Nephron (organoid): Measurements from ENCODE around the gene PAQR4.

ENCODE experiments used
- H3K27ac Mint-ChIP-seq, 3 experiments: 2 replicates each; pipeline ENCODE4 v1.8.0; 2020; ENCODE audit warnings: mixed read lengths in 3 of 3, mild to moderate bottlenecking in 2 of 3, moderate library complexity in 1 of 3
- H3K27me3 Mint-ChIP-seq: 2 replicates; pipeline ENCODE4 v1.8.0; 2021; ENCODE audit warnings: low read depth, mild to moderate bottlenecking, moderate library complexity, mixed read lengths
- H3K36me3 Mint-ChIP-seq: 2 replicates; pipeline ENCODE4 v1.8.0; 2020; ENCODE audit warnings: low read depth, mixed read lengths
- H3K4me1 Mint-ChIP-seq: 2 replicates; pipeline ENCODE4 v1.8.0; 2020; ENCODE audit warnings: mixed read lengths
- H3K4me3 Mint-ChIP-seq, 3 experiments: 2 replicates each; pipeline ENCODE4 v1.8.0; 2020; ENCODE audit warnings: mild to moderate bottlenecking in 3 of 3, mixed read lengths in 3 of 3, moderate library complexity in 2 of 3
- H3K9me3 Mint-ChIP-seq: 2 replicates; pipeline ENCODE4 v1.8.0; 2020; ENCODE audit warnings: mixed read lengths
- TF ChIP-seq, protein P1 (sequence below), 3 experiments: fragments of 200-600 bp; sonication (generic); IDR thresholded peaks; one replicate each; pipeline ENCODE4 v1.5.0; 2021; ENCODE audit warnings: antibody characterized with exemption in 3 of 3; ENCODE audit not compliant: unreplicated experiment in 3 of 3

The PAQR4 gene

DNA sequence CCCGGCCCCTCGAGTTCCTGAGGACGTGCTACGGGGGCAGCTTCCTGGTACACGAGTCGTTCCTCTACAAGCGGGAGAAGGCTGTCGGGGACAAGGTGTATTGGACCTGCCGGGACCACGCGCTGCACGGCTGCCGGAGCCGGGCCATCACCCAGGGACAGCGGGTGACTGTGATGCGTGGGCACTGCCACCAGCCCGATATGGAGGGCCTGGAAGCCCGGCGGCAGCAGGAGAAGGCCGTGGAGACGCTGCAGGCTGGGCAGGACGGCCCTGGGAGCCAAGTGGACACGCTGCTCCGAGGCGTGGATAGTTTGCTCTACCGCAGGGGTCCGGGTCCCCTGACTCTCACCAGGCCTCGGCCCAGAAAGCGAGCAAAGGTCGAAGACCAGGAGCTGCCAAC is 36.0 kb upstream of the PAQR4 start:
- peaks cover 11% of the 10 kb centered on the region for H3K36me3 Mint-ChIP-seq
- H3K27ac Mint-ChIP-seq, result no peak overlapping the region
- no peaks in the 10 kb centered on the region for H3K27me3 Mint-ChIP-seq
- H3K9me3 Mint-ChIP-seq, result no peaks in the 10 kb centered on the region
- H3K4me3 Mint-ChIP-seq, result no peak overlapping the region
- TF ChIP-seq, protein P1, sequence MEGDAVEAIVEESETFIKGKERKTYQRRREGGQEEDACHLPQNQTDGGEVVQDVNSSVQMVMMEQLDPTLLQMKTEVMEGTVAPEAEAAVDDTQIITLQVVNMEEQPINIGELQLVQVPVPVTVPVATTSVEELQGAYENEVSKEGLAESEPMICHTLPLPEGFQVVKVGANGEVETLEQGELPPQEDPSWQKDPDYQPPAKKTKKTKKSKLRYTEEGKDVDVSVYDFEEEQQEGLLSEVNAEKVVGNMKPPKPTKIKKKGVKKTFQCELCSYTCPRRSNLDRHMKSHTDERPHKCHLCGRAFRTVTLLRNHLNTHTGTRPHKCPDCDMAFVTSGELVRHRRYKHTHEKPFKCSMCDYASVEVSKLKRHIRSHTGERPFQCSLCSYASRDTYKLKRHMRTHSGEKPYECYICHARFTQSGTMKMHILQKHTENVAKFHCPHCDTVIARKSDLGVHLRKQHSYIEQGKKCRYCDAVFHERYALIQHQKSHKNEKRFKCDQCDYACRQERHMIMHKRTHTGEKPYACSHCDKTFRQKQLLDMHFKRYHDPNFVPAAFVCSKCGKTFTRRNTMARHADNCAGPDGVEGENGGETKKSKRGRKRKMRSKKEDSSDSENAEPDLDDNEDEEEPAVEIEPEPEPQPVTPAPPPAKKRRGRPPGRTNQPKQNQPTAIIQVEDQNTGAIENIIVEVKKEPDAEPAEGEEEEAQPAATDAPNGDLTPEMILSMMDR (IDR thresholded peaks at IDR 0.05; ENCODE audit: unreplicated experiment in 3 of 3), result no peak
- no peaks in the 10 kb centered on the region for H3K4me1 Mint-ChIP-seq

DNA sequence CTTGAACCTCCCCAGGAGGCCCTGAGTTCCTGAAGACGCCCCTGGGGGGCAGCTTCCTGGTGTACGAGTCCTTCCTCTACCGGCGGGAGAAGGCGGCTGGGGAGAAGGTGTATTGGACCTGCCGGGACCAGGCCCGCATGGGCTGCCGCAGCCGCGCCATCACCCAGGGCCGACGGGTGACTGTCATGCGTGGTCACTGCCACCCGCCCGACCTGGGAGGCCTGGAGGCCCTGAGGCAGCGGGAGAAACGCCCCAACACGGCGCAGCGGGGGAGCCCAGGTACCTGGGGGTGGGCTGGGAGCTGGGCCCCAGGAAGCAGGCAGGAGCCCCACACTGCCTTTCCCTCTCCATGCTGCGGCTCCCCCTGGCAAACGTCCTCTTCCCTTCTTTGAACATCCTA is 35.4 kb upstream of the PAQR4 start:
- H3K27me3 Mint-ChIP-seq, result no peaks in the 10 kb centered on the region
- H3K4me1 Mint-ChIP-seq, result no peaks in the 10 kb centered on the region
- H3K27ac Mint-ChIP-seq, result no peak overlapping the region
- H3K36me3 Mint-ChIP-seq, result peaks cover 11% of the 10 kb centered on the region
- H3K4me3 Mint-ChIP-seq, result no peak overlapping the region
- H3K9me3 Mint-ChIP-seq, result no peaks in the 10 kb centered on the region
- TF ChIP-seq, protein P1 (IDR thresholded peaks at IDR 0.05; ENCODE audit: unreplicated experiment in 3 of 3), result no peak

DNA sequence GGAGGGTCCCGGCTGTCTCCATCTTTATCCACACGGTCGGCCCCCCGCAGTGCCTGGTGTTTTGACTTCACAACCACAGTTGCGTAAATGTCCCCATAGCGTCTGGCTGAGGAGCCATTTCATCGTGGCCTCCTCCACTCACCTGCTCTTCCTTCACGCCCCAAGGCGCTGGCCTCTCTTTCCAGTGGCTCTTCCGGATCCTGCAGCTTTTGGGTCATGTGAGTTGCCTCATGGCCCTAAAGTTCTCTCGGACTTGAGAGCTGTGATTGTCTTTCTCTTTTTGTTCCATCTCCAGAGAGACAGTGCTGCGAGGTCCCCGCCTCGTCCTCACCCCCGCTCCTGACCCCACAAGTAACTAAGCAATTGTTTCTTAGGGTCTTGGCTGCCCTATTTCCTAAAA is 34.7 kb upstream of the PAQR4 start:
- TF ChIP-seq, protein P1 (IDR thresholded peaks at IDR 0.05; ENCODE audit: unreplicated experiment in 3 of 3), result no peak
- Mint-ChIP-seq H3K9me3 (no peaks in the 10 kb centered on the region), H3K4me1 (no peaks in the 10 kb centered on the region), H3K36me3 (peaks cover 14% of the 10 kb centered on the region), H3K27me3 (no peaks in the 10 kb centered on the region), H3K4me3 (no peak overlapping the region), H3K27ac (no peak overlapping the region)

DNA sequence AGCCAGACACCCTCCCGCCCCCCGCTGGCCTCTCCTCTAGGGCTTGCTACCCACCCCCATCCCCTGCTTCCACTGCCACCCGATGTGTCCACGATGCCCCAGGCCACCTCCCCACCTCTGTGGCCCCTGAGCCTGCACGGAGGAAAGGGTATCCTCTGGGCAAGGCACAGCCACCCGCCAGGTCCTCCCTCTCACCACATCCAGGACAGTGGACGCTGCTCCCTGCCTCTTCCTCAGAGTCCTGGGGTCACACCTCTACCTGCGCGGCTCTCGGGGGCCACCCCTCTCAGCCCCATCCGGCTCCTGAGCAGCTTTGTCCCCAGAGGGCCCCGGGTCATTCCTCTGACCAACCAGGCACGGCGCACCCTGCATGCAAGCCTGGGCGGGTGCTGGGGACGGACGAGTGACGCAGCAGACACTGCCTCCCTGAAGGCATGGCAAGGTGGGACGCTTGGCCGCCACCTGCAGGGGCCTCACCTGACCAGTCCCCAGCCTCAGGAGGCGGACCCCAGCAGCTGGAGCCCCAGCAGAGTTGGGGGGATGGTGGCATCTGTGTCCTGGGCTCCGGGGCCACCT is 32.6 kb upstream of the PAQR4 start:
- peaks cover 29% of the 10 kb centered on the region for H3K36me3 Mint-ChIP-seq
- no peak overlapping the region for H3K4me3 Mint-ChIP-seq
- no peak overlapping the region for H3K27ac Mint-ChIP-seq
- no peaks in the 10 kb centered on the region for H3K9me3 Mint-ChIP-seq
- TF ChIP-seq, protein P1 (IDR thresholded peaks at IDR 0.05; ENCODE audit: unreplicated experiment in 3 of 3), result no peak
- no peaks in the 10 kb centered on the region for H3K4me1 Mint-ChIP-seq
- no peaks in the 10 kb centered on the region for H3K27me3 Mint-ChIP-seq

DNA sequence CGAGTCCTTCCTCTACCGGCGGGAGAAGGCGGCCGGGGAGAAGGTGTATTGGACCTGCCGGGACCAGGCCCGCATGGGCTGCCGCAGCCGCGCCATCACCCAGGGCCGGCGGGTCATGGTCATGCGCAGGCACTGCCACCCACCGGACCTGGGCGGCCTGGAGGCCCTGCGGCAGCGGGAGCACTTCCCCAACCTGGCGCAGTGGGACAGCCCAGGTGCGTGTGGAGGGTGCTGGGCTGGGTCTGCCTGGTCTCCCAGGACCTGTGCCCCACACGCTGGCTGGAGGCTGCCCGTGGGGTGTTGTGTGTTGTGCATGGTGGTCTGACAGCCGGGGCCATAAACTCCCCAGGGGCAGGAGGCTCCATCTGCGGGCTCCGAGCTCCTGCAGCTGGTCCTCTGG is 32.0 kb upstream of the PAQR4 start:
- no peak overlapping the region for H3K4me3 Mint-ChIP-seq
- no peak overlapping the region for H3K27ac Mint-ChIP-seq
- H3K27me3 Mint-ChIP-seq, result no peaks in the 10 kb centered on the region
- TF ChIP-seq, protein P1 (IDR thresholded peaks at IDR 0.05; ENCODE audit: unreplicated experiment in 3 of 3), result no peak
- H3K9me3 Mint-ChIP-seq, result no peaks in the 10 kb centered on the region
- H3K36me3 Mint-ChIP-seq, result peaks cover 31% of the 10 kb centered on the region
- no peaks in the 10 kb centered on the region for H3K4me1 Mint-ChIP-seq

DNA sequence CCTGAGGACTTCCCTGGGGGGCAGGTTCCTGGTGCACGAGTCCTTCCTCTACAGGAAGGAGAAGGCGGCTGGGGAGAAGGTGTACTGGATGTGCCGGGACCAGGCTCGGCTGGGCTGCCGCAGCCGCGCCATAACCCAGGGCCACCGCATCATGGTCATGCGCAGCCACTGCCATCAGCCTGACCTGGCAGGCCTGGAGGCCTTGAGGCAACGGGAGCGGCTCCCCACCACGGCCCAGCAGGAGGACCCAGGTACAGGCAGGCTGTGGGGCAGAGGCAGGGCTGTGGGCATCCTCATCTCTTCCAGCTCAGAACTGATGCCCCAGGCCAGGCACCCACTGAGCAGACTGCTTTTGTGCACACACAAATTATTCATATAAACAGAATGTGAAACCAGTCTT is 30.9 kb upstream of the PAQR4 start:
- TF ChIP-seq, protein P1 (IDR thresholded peaks at IDR 0.05; ENCODE audit: unreplicated experiment in 3 of 3), result no peak
- no peaks in the 10 kb centered on the region for H3K27me3 Mint-ChIP-seq
- H3K9me3 Mint-ChIP-seq, result no peaks in the 10 kb centered on the region
- no peak overlapping the region for H3K27ac Mint-ChIP-seq
- no peak overlapping the region for H3K4me3 Mint-ChIP-seq
- peaks cover 38% of the 10 kb centered on the region for H3K36me3 Mint-ChIP-seq
- no peaks in the 10 kb centered on the region for H3K4me1 Mint-ChIP-seq
